D721Med (cell line): ENCODE data around the gene ADGRA1.
"Not testable (repeated sequence)": the region's sequence is repeated elsewhere in the genome, so short reads cannot be mapped to it uniquely, and the experiment has no call there.

Source experiments
- DNase-seq: peaks from one replicate; pipeline ENCODE4 v3.0.0; 2011; ENCODE audit warnings: low spot score; ENCODE audit not compliant: insufficient read length
- FAIRE-seq: peaks from 2 replicates; lab custom pipeline; 2011; peaks lifted over from hg19 to GRCh38; lab: Jason Lieb, UNC
- CTCF ChIP-seq: IDR thresholded peaks from 2 replicates; pipeline ENCODE4 v1.5.1; 2012; ENCODE audit warnings: mild to moderate bottlenecking, control low read depth; ENCODE audit not compliant: insufficient read depth; ENCODE audit errors: missing control alignments

The ADGRA1 gene

DNA sequence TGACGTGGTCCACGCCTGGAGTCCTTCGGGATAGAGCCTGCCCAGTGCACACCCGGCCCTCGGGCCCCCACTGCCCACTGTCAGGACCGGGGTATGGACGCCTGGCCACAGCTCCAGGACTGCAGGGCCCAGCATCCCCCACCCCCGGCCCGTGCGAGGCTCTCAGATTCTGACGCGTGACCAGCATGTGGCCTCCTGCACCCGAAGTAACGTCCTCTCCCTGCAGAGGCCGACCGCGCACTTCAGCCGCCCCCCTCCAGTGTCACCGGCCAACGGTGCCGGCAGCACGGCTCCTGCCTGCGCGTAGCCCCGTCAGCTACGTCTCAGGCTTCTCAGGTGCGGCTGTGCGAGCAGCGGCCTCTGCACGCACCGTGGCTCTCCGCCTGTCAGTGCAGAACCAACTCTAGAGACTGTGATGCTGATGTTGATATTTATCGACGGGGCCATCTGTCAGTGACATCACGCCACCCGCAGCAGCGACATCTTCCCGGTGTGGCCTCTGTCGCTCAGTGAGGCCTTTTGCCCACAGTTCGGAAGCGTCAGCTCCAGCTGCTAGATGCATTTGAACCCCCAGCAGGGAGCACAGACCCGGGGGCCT, 40.1 kb upstream of the ADGRA1 start:
- no peak for DNase-seq
- no peak for TF ChIP-seq CTCF
- FAIRE-seq, result no peak

- no peak for TF ChIP-seq CTCF
- DNase-seq, result no peak
- no peak for FAIRE-seq
Measured at GRCh38 chr10:133048266-133048665, 39.5 kb upstream of the ADGRA1 start.

- TF ChIP-seq CTCF, result no peak
- DNase-seq (no peak), FAIRE-seq (no peak)
Measured at GRCh38 chr10:133048926-133049325, 38.8 kb upstream of the ADGRA1 start.

DNA sequence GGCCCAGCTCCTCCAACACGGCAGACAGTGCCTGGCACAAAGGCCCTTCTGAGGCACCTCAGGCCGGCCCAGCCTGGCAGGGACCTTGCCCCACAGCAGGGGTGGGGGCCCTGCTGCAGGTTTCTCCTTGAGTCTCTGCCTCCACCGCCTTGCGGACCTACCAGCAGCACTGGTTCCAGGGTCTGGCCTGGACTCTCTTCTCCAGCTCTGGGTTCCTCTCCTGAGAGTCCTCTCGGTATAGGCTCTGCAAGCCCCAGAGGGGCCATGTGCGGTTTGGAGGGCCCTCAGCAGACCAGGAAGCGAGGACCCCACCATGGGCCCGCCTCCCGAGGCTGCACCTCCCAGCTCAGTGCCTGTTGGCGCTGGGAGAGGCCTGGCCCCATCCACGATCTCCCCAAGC, 38.1 kb upstream of the ADGRA1 start:
- FAIRE-seq (no peak), DNase-seq (no peak)
- TF ChIP-seq CTCF, result no peak

- DNase-seq (no peak), FAIRE-seq (no peak)
- TF ChIP-seq CTCF, result no peak
Measured at GRCh38 chr10:133050371-133050770, 37.4 kb upstream of the ADGRA1 start.

GRCh38 chr10:133052076-133052475, 35.6 kb upstream of the ADGRA1 start:
- DNase-seq (no peak), FAIRE-seq (no peak)
- TF ChIP-seq CTCF, result no peak

GRCh38 chr10:133053527-133054133, 34.1 kb upstream of the ADGRA1 start:
- FAIRE-seq, DNase-seq: not testable (repeated sequence)
